Breast epithelium (tissue), 4 donors: ENCODE data around the gene CDC14B. TPM values are rescaled to one million over a fixed set of nuclear protein-coding genes. Genes with fewer than 3 reads are reported as not detected.
A peak's percentile ranks its signal among the peaks of the same experiment; 100 is the strongest.

Experiments
- DNase-seq, 2 donors: peaks; one replicate each; pipeline ENCODE4 v3.0.0-alpha.2; 2019; ENCODE audit warnings: low spot score in 2 of 2
- H3K27ac ChIP-seq, 2 donors: fragments of 200-600 bp; sonication (generic) in 1 of 2; one replicate each; pipeline ENCODE4 v1.5.1; 2016 to 2019; ENCODE audit warnings: mild to moderate bottlenecking in 1 of 2
- H3K27me3 ChIP-seq, 2 donors: fragments of 200-600 bp; sonication (generic) in 1 of 2; one replicate each; pipeline versions ENCODE4 v1.5.1 to v1.6.0; 2017 to 2019; ENCODE audit warnings: control low read depth in 1 of 2, mild to moderate bottlenecking in 1 of 2
- H3K36me3 ChIP-seq: fragments of 200-600 bp; one replicate; pipeline ENCODE4 v1.5.1; 2019
- H3K4me1 ChIP-seq, 2 donors: fragments of 200-600 bp; sonication (generic); one replicate each; pipeline ENCODE4 v1.5.1; 2016 to 2019; ENCODE audit warnings: control low read depth in 1 of 2
- H3K4me3 ChIP-seq, 3 donors: fragments of 200-600 bp; sonication (generic); 1 replicate in 2 of 3; 2 replicates in 1 of 3; pipeline ENCODE4 v1.5.1; 2016 to 2019; ENCODE audit warnings: mild to moderate bottlenecking in 3 of 3, moderate library complexity in 2 of 3
- H3K9me3 ChIP-seq, 2 donors: fragments of 200-600 bp; sonication (generic) in 1 of 2; one replicate each; pipeline ENCODE4 v1.5.1; 2016 to 2019; ENCODE audit warnings: control low read depth in 1 of 2
- CTCF ChIP-seq, 3 donors: fragments of 450-650 bp; IDR thresholded peaks; one replicate each; pipeline ENCODE4 v1.5.1; 2016 to 2017; ENCODE audit warnings: antibody characterized with exemption in 3 of 3, mild to moderate bottlenecking in 3 of 3, moderate library complexity in 3 of 3
- POLR2A ChIP-seq: fragments of 450-650 bp; IDR thresholded peaks from one replicate; pipeline ENCODE4 v1.6.1; 2016; ENCODE audit warnings: antibody characterized with exemption, mild to moderate bottlenecking, moderate library complexity
- POLR2AphosphoS5 ChIP-seq, 3 donors: sonication (generic); formaldehyde crosslinking; IDR thresholded peaks; one replicate each; pipeline ENCODE4 v1.6.1; 2017; ENCODE audit warnings: antibody characterized with exemption in 3 of 3
- intact Hi-C: fragments of 100-400 bp; cut with DNase I; formaldehyde crosslinking; loops from one replicate; pipeline ENCODE4 v1.15.1; 2023; ENCODE audit warnings: low total_unique reads
- total RNA-seq, 3 donors: library from RNA; depleted of rRNA; stranded (reverse); fragments of >200 nt; gene quantifications; one replicate each; pipeline ENCODE4 v1.1.0, GENCODE V29; 2016

CDC14B gene
- total RNA-seq, 3 donors from 2014 or later = 22.0 to 33.4 (median 23.9) TPM

DNA sequence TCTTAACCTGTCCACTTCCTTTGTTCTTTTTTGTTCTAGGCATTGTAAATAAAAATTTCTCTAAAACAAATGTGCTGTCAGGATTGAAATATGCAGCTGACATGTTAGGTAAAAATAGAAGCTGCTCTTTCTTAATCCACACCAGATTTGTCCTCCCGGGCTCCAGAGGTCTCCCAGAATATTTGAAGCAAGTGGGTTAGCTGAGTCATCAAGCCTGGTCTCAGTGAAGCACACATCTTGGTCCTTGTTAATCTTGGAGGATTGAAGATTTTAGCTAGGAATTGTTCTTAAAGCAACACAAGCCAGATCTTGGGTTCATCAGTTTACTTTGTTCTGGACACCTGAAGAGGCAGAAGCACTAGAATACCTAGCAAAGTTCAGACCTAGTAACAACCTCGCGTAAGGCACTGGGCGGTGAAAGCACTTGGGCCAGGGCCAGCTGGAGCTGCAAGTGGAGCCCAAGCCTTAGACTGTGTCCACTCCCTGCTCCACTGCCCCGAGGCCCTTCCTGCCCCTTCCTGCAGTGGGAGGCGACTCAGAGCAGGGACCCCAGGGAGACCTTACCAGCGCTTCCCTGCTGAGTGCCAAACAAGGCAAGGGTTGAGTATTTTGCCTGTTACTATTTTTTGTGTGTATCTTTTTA is 133.1 kb downstream of the CDC14B start:
- no peaks in the 10 kb centered on the region for H3K27me3 ChIP-seq
- no peaks in the 10 kb centered on the region for H3K9me3 ChIP-seq
- no peak for DNase-seq
- peak overlapping the region in 1 of 3 donors; percentile 19 for H3K4me3 ChIP-seq
- TF ChIP-seq POLR2AphosphoS5 (IDR thresholded peaks at IDR 0.05) (no peak), POLR2A (no peak), CTCF (IDR thresholded peaks at IDR 0.05) (no peak)
- H3K27ac ChIP-seq = peak overlapping the region; percentile 57 to 83
- H3K4me1 ChIP-seq = peaks cover 5 to 7% of the 10 kb centered on the region in 2 donors
- no peaks in the 10 kb centered on the region for H3K36me3 ChIP-seq
- intact Hi-C loops = no loop called here

DNA sequence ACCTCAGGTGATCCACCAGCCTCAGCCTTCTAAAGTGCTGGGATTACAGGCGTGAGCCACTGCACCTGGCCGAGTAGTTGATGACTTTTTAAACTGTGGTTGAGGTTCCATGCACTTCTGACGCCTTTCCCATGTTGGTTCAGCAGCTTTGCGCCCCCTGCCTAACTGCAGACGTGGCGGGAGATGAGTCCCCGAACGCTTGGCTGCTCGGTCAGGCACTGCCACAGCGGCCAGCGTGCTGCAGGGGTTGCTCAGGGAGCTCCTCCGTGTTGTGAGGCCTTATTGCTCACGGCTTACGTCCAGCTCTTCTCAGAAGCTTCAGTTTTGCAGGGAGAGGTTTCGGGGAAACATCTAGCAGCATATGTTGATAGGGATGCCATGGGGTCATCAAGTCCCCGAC is 134.4 kb downstream of the CDC14B start:
- H3K36me3 ChIP-seq = no peaks in the 10 kb centered on the region
- H3K4me1 ChIP-seq = peaks cover 5 to 7% of the 10 kb centered on the region in 2 donors
- H3K27ac ChIP-seq = peak overlapping the region; percentile 57 to 83
- no peak for DNase-seq
- H3K9me3 ChIP-seq = no peaks in the 10 kb centered on the region
- no peaks in the 10 kb centered on the region for H3K27me3 ChIP-seq
- no peak for TF ChIP-seq POLR2AphosphoS5 (IDR thresholded peaks at IDR 0.05)
- no peak for TF ChIP-seq CTCF (IDR thresholded peaks at IDR 0.05)
- TF ChIP-seq POLR2A = no peak
- intact Hi-C loops = no loop called here
- H3K4me3 ChIP-seq = no peak overlapping the region

DNA sequence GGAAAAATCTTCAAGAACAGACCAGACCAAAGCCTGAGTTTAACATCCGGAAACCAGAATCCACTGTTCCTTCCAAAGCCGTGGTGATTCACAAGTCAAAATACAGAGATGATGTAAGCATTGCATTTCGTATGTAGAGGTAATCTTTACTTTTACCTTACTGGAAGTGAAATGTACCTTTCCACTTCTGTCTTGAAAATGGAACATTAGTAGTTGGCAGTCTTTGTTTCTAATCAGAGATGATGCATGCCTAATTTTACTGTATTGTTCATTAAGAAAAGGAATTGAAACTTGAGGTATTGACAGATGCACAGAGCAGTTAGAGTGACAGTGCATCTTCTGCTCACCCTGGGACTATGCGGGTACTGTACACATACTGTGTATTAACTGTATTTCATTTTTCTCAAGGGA is 135.1 kb downstream of the CDC14B start:
- Histone ChIP-seq H3K36me3 (no peaks in the 10 kb centered on the region), H3K27ac (no peak overlapping the region), H3K4me3 (no peak overlapping the region), H3K9me3 (no peaks in the 10 kb centered on the region), H3K4me1 (peaks cover 5 to 7% of the 10 kb centered on the region in 2 donors), H3K27me3 (no peaks in the 10 kb centered on the region)
- TF ChIP-seq POLR2AphosphoS5 (IDR thresholded peaks at IDR 0.05) (no peak), POLR2A (no peak), CTCF (IDR thresholded peaks at IDR 0.05) (no peak)
- intact Hi-C loops = no loop called here
- no peak for DNase-seq

GRCh38 chr9:96483733-96484390 is 135.8 kb downstream of the CDC14B start:
- H3K9me3 ChIP-seq = no peaks in the 10 kb centered on the region
- no peaks in the 10 kb centered on the region for H3K27me3 ChIP-seq
- DNase-seq = no peak
- H3K4me3 ChIP-seq = no peak overlapping the region
- TF ChIP-seq CTCF (IDR thresholded peaks at IDR 0.05) = no peak
- no peak for TF ChIP-seq POLR2A
- TF ChIP-seq POLR2AphosphoS5 (IDR thresholded peaks at IDR 0.05) = no peak
- H3K36me3 ChIP-seq = no peaks in the 10 kb centered on the region
- H3K27ac ChIP-seq = no peak overlapping the region
- intact Hi-C loops = no loop called here
- peaks cover 5 to 7% of the 10 kb centered on the region in 2 donors for H3K4me1 ChIP-seq

- H3K27ac ChIP-seq = no peak overlapping the region
- no peaks in the 10 kb centered on the region for H3K9me3 ChIP-seq
- no peaks in the 10 kb centered on the region for H3K36me3 ChIP-seq
- DNase-seq = no peak
- H3K4me3 ChIP-seq = no peak overlapping the region
- H3K27me3 ChIP-seq = no peaks in the 10 kb centered on the region
- H3K4me1 ChIP-seq = peaks cover 5 to 7% of the 10 kb centered on the region in 2 donors
- intact Hi-C loops = no loop called here
- TF ChIP-seq CTCF (IDR thresholded peaks at IDR 0.05) (no peak), POLR2A (no peak), POLR2AphosphoS5 (IDR thresholded peaks at IDR 0.05) (no peak)
Measured at GRCh38 chr9:96483197-96483596, 136.4 kb downstream of the CDC14B start.
